Peyer's patch (tissue), 4 donors: ENCODE measurements around the gene KAZN. TPM values are rescaled to one million over a fixed set of nuclear protein-coding genes. Genes with fewer than 3 reads are reported as not detected.

Experiments used
- DNase-seq, 3 donors: peaks; one replicate each; pipeline ENCODE4 v3.0.0-alpha.2; 2017 to 2019
- H3K27ac ChIP-seq, 4 donors: fragments of 200-600 bp; sonication (generic); one replicate each; pipeline ENCODE4 v1.5.1; 2016 to 2019
- H3K27me3 ChIP-seq, 2 donors: fragments of 200-600 bp; sonication (generic); one replicate each; pipeline ENCODE4 v1.5.1; 2019
- H3K36me3 ChIP-seq, 3 donors: fragments of 200-600 bp; sonication (generic); one replicate each; pipeline ENCODE4 v1.5.1; 2016 to 2019
- H3K4me1 ChIP-seq, 4 donors: fragments of 200-600 bp; sonication (generic); one replicate each; pipeline ENCODE4 v1.5.1; 2016 to 2019
- H3K4me3 ChIP-seq, 4 donors: fragments of 200-600 bp; sonication (generic); 1 replicate in 3 of 4; 2 replicates in 1 of 4; pipeline ENCODE4 v1.5.1; 2016 to 2019; ENCODE audit warnings: mild to moderate bottlenecking in 1 of 4
- H3K9me3 ChIP-seq, 4 donors: fragments of 200-600 bp; sonication (generic); one replicate each; pipeline ENCODE4 v1.5.1; 2016 to 2019; ENCODE audit warnings: mild to moderate bottlenecking in 1 of 4
- CTCF ChIP-seq, 6 experiments: fragments of 450-650 bp in 4 of 6; fragments of 200-600 bp in 2 of 6; sonication (generic) in 1 of 6; IDR thresholded peaks; one replicate each; pipeline ENCODE4 v1.5.1; 2017 to 2019; ENCODE audit warnings: antibody characterized with exemption in 6 of 6, mild to moderate bottlenecking in 3 of 6, moderate library complexity in 1 of 6
- POLR2A ChIP-seq, 2 donors: fragments of 450-650 bp; IDR thresholded peaks; one replicate each; pipeline ENCODE4 v1.5.1; 2017; ENCODE audit warnings: antibody characterized with exemption in 2 of 2, mild to moderate bottlenecking in 2 of 2, moderate library complexity in 2 of 2
- total RNA-seq, 4 donors: library from RNA; depleted of rRNA; stranded (reverse); fragments of >200 nt; gene quantifications; one replicate each; pipeline ENCODE4 v1.1.0, GENCODE V29; 2016

KAZN gene
- total RNA-seq, 4 donors from 2014 or later, result 14.9 to 25.5 (median 21.7) TPM

GRCh38 chr1:14810595-14811361 lies 212.3 kb downstream of the KAZN start:
- peaks cover 0 to 11% (median 5%) of the 10 kb centered on the region in 4 donors for H3K9me3 ChIP-seq
- no peak for DNase-seq
- no peaks in the 10 kb centered on the region for H3K4me1 ChIP-seq
- peak overlapping the region in 1 of 4 donors; percentile 46 for H3K27ac ChIP-seq
- H3K4me3 ChIP-seq, result no peak overlapping the region
- H3K36me3 ChIP-seq, result no peaks in the 10 kb centered on the region
- H3K27me3 ChIP-seq, result no peaks in the 10 kb centered on the region
- TF ChIP-seq POLR2A (IDR thresholded peaks at IDR 0.05) (no peak), CTCF (IDR thresholded peaks at IDR 0.05) (no peak)

- no peaks in the 10 kb centered on the region for H3K36me3 ChIP-seq
- no peak for DNase-seq
- no peaks in the 10 kb centered on the region for H3K4me1 ChIP-seq
- H3K9me3 ChIP-seq, result peaks cover 0 to 10% (median 3%) of the 10 kb centered on the region in 4 donors
- TF ChIP-seq POLR2A (IDR thresholded peaks at IDR 0.05), result no peak
- TF ChIP-seq CTCF (IDR thresholded peaks at IDR 0.05), result no peak
- no peaks in the 10 kb centered on the region for H3K27me3 ChIP-seq
- H3K4me3 ChIP-seq, result no peak overlapping the region
- H3K27ac ChIP-seq, result no peak overlapping the region
Measured at GRCh38 chr1:14811573-14811972, 213.1 kb downstream of the KAZN start.

- no peaks in the 10 kb centered on the region for H3K27me3 ChIP-seq
- DNase-seq, result no peak
- no peak for TF ChIP-seq CTCF (IDR thresholded peaks at IDR 0.05)
- H3K27ac ChIP-seq, result no peak overlapping the region
- H3K4me3 ChIP-seq, result no peak overlapping the region
- H3K36me3 ChIP-seq, result no peaks in the 10 kb centered on the region
- no peaks in the 10 kb centered on the region for H3K4me1 ChIP-seq
- H3K9me3 ChIP-seq, result peaks cover 0 to 4% (median under 1%) of the 10 kb centered on the region in 4 donors
Measured at GRCh38 chr1:14812189-14812588, 213.7 kb downstream of the KAZN start.

GRCh38 chr1:14815175-14815877 lies 216.8 kb downstream of the KAZN start:
- no peaks in the 10 kb centered on the region for H3K9me3 ChIP-seq
- no peaks in the 10 kb centered on the region for H3K36me3 ChIP-seq
- no peak for DNase-seq
- no peak overlapping the region for H3K27ac ChIP-seq
- no peaks in the 10 kb centered on the region for H3K4me1 ChIP-seq
- TF ChIP-seq CTCF (IDR thresholded peaks at IDR 0.05) (no peak), POLR2A (IDR thresholded peaks at IDR 0.05) (no peak)
- no peaks in the 10 kb centered on the region for H3K27me3 ChIP-seq
- no peak overlapping the region for H3K4me3 ChIP-seq

- Histone ChIP-seq H3K4me1 (no peaks in the 10 kb centered on the region), H3K4me3 (no peak overlapping the region), H3K27ac (no peak overlapping the region), H3K27me3 (no peaks in the 10 kb centered on the region), H3K36me3 (no peaks in the 10 kb centered on the region), H3K9me3 (no peaks in the 10 kb centered on the region)
- no peak for DNase-seq
- no peak for TF ChIP-seq CTCF (IDR thresholded peaks at IDR 0.05)
- no peak for TF ChIP-seq POLR2A (IDR thresholded peaks at IDR 0.05)
Measured at GRCh38 chr1:14817223-14818170, 219.0 kb downstream of the KAZN start.
